Left ventricle myocardium inferior (tissue), 1 donor: ENCODE measurements around the gene VCL. TPM values are rescaled to one million over a fixed set of nuclear protein-coding genes. Genes with fewer than 3 reads are reported as not detected.

ENCODE experiments used
- DNase-seq: peaks from one replicate; pipeline ENCODE4 v3.0.0-alpha.2; 2020
- H3K27ac ChIP-seq: fragments of 200-600 bp; replicated peaks from 2 replicates; pipeline ENCODE4 v1.8.0; 2021
- H3K27me3 ChIP-seq: fragments of 200-600 bp; 2 replicates; pipeline ENCODE4 v1.8.0; 2021; ENCODE audit warnings: low read depth
- H3K36me3 ChIP-seq: fragments of 200-600 bp; 2 replicates; pipeline ENCODE4 v1.8.0; 2021
- H3K4me1 ChIP-seq: fragments of 200-600 bp; 2 replicates; pipeline ENCODE4 v1.8.0; 2021
- H3K4me3 ChIP-seq: fragments of 200-600 bp; 2 replicates; pipeline ENCODE4 v1.8.0; 2021; ENCODE audit warnings: mild to moderate bottlenecking, moderate library complexity
- H3K9me3 ChIP-seq: fragments of 200-600 bp; replicated peaks from 2 replicates; pipeline ENCODE4 v1.8.0; 2021
- intact Hi-C: fragments of 100-400 bp; cut with micrococcal nuclease; formaldehyde crosslinking; loops from one replicate; pipeline ENCODE4 v1.11.0; 2022
- total RNA-seq: library from RNA; stranded (reverse); fragmentation: NEBNext Ultra II Directional; extraction: Animal tissue kit (Norgen Biotek cat#: 25700); gene quantifications from one replicate; pipeline ENCODE4 v1.2.1, GENCODE V29; 2021
- TF ChIP-seq, protein P1 (sequence below): fragments of 200-600 bp; IDR thresholded peaks from 2 replicates; pipeline ENCODE4 v1.8.0; 2021; ENCODE audit warnings: antibody characterized with exemption, mild to moderate bottlenecking, borderline replicate concordance
- donor health status: DM: no; HTN: yes; CAD: no; lungs with severe emphysema.

VCL gene
- total RNA-seq, 1 donor from 2014 or later: 227 TPM

DNA sequence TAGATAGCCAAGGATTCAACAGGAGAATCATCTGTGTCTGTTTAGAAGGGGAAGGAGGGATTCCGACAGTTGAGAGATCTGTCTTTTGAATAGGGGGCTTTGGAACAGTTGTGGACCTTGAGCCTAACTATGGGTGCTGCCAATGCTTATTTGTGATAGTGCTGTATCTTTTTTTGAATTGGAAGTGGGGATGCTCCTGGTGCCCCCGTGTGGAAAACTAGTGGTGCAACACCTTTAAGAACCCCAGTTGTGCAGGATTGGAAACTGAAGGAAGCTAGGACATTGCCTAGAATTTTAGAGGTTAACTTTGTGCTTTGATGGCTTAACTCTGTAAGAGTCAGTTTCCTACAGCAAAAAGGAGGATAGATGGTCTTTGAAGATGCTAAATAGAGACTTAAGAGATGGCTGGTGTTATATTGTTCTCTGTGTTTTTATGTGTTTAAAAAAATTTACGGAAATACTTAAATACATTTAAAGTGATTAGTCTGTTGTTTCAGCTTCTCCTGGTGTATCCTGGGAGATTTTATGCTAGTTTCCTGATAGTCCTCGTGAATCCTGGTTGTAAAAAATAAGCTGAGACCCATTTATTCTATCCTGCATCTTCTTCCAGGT is 83.4 kb downstream of the VCL start:
- H3K27ac ChIP-seq: peak overlapping the region; percentile 40
- H3K36me3 ChIP-seq: peaks cover 47% of the 10 kb centered on the region
- intact Hi-C loops: loop anchor here (5.0 to 10.0 kb wide), 2 partner anchors 76 to 194 kb away; no protein-coding TSS in a partner anchor
- peaks cover 86% of the 10 kb centered on the region for H3K4me1 ChIP-seq
- H3K27me3 ChIP-seq: no peaks in the 10 kb centered on the region
- DNase-seq: no peak
- H3K9me3 ChIP-seq: no peaks in the 10 kb centered on the region
- no peak overlapping the region for H3K4me3 ChIP-seq
- TF ChIP-seq, protein P1, sequence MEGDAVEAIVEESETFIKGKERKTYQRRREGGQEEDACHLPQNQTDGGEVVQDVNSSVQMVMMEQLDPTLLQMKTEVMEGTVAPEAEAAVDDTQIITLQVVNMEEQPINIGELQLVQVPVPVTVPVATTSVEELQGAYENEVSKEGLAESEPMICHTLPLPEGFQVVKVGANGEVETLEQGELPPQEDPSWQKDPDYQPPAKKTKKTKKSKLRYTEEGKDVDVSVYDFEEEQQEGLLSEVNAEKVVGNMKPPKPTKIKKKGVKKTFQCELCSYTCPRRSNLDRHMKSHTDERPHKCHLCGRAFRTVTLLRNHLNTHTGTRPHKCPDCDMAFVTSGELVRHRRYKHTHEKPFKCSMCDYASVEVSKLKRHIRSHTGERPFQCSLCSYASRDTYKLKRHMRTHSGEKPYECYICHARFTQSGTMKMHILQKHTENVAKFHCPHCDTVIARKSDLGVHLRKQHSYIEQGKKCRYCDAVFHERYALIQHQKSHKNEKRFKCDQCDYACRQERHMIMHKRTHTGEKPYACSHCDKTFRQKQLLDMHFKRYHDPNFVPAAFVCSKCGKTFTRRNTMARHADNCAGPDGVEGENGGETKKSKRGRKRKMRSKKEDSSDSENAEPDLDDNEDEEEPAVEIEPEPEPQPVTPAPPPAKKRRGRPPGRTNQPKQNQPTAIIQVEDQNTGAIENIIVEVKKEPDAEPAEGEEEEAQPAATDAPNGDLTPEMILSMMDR: peak; percentile 82

DNA sequence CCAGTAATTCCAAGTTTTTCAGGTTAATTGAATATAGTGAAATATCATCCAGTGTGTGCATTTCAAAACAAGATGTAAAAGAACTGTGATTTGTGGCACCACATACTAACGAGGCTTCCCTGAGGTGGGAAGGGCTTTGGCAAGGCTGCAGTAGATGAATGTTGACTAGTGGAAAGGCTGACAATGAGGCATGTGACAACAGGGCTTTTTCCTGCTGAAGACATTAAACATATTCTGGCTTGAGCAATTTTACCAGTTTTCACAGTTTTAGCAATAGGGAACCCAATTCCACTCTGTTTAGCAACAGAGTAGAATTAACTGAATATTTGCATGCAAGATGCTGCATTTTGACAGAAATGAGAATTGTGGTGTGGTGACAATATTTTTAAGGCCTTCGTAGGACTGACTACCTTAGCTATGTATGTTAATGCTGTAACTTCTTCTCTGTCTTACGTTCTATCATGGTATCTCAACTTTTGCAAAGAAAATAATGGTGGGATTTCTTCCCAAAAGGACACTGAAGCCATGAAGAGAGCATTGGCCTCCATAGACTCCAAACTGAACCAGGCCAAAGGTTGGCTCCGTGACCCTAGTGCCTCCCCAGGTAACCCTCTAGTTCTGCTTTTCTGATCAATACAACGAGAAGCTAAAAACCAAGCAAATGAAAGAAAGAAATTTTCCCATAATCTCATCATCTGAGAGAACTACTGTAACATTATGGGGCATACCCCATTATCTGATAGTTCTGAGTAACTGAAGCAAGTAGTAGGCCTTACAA is 84.2 kb downstream of the VCL start:
- no peak for DNase-seq
- no peaks in the 10 kb centered on the region for H3K9me3 ChIP-seq
- H3K4me3 ChIP-seq: no peak overlapping the region
- H3K36me3 ChIP-seq: peaks cover 45% of the 10 kb centered on the region
- H3K4me1 ChIP-seq: peaks cover 79% of the 10 kb centered on the region
- intact Hi-C loops: loop anchor here (5.0 to 10.0 kb wide), 2 partner anchors 77 to 195 kb away; no protein-coding TSS in a partner anchor
- no peaks in the 10 kb centered on the region for H3K27me3 ChIP-seq
- peak overlapping the region; percentile 40 for H3K27ac ChIP-seq
- TF ChIP-seq, protein P1: no peak

DNA sequence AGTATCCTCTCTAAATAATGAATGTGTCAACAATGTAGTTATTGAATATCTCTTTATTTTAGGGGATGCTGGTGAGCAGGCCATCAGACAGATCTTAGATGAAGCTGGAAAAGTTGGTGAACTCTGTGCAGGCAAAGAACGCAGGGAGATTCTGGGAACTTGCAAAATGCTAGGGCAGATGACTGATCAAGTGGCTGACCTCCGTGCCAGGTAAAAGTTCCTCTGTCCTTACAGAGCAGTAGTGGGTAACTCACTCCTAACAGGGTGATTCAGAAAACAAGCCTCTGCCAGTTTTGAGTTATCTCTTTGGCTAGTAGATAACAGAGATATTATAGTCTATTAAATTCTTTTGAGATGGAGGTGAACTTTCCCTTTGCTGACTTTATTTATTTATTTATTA is 85.4 kb downstream of the VCL start:
- no peak for DNase-seq
- Histone ChIP-seq H3K9me3 (no peaks in the 10 kb centered on the region), H3K27ac (peak overlapping the region; percentile 40), H3K36me3 (peaks cover 53% of the 10 kb centered on the region), H3K4me1 (peaks cover 70% of the 10 kb centered on the region), H3K27me3 (no peaks in the 10 kb centered on the region), H3K4me3 (no peak overlapping the region)
- TF ChIP-seq, protein P1: no peak
- intact Hi-C loops: loop anchor here (5.0 to 10.0 kb wide), 2 partner anchors 79 to 196 kb away; no protein-coding TSS in a partner anchor

DNA sequence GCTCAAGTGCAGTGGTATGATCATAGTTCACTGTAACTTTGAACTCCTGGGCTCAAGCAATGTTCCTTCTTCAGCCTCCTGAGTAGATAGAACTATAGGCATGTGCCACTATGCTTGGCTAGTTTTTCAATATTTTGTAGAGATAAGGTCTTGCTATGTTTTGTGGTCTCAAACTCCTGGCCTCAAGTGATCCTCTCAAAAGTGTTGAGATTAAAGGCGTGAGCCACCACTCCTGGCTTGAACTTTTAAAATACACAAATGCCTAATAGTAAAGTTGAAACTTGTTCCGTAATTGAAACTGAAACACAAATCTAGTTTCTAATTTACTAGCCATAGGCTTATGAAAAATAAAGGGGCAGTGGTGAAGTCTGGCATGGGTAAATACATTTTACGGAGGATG is 87.0 kb downstream of the VCL start:
- Histone ChIP-seq H3K4me1 (peaks cover 53% of the 10 kb centered on the region), H3K27me3 (no peaks in the 10 kb centered on the region), H3K4me3 (no peak overlapping the region), H3K9me3 (no peaks in the 10 kb centered on the region), H3K27ac (peak overlapping the region; percentile 16), H3K36me3 (peaks cover 70% of the 10 kb centered on the region)
- TF ChIP-seq, protein P1: no peak
- DNase-seq: no peak
- intact Hi-C loops: loop anchor here (5.0 to 10.0 kb wide), 2 partner anchors 80 to 198 kb away; no protein-coding TSS in a partner anchor

DNA sequence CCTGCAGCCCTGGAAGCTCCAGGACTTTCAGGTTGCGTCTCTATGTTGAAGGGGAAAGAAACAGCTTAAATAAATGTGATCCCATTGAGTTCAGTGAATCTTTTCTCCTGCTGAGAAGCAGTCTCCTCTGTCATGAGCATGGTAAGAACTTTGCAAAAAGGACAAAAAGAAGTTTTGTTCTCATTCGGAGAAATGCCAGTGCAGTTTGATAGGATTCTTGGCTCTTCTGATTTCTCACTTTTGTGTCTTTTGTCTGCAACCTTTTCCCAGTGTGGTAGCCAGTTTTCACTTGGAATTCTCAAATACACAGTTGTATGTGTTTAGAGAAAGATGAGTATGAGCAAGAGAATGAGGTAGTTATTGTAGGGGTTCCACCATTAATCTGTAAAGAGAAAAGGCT is 88.4 kb downstream of the VCL start:
- H3K36me3 ChIP-seq: peaks cover 83% of the 10 kb centered on the region

More for the DNA sequence above, 88.4 kb downstream of the VCL start:
- TF ChIP-seq, protein P1: no peak
- intact Hi-C loops: loop anchor here (10.0 kb wide), 1 partner anchor 82 kb away; no protein-coding TSS in a partner anchor
- H3K27ac ChIP-seq: peak overlapping the region; percentile 25
- DNase-seq: no peak
- no peaks in the 10 kb centered on the region for H3K9me3 ChIP-seq
- no peaks in the 10 kb centered on the region for H3K27me3 ChIP-seq
- H3K4me3 ChIP-seq: no peak overlapping the region
- peaks cover 40% of the 10 kb centered on the region for H3K4me1 ChIP-seq
